ENCODE data around the gene APOA5. TPM values are rescaled to one million over a fixed set of nuclear protein-coding genes. Genes with fewer than 3 reads are reported as not detected.

Gene APOA5
- total and polyA plus RNA-seq, 9 of the 15 experiments (the other 6 are each of a cell fraction or from before 2014, with no cell fraction given): not detected

DNA sequence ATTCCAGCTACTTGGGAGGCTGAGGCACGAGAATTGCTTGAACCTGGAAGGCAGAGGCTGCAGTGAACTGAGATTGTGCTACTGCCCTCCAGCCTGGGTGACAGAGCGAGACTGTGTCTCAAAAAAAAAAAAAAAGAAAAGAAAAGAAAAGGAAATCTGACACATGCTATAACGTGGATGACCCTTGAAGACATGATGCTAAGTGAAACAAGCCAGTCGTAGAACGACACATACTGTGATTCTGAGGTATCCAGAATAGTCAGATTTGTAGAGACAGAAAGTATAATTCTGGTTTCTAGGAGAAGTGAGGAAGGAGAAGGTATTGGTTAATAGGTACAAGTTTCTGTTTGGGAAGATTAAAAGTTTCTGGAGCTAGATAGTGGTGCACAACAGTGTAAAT, 6.7 kb upstream of the APOA5 start:
- WGBS (ENCODE audit: insufficient coverage, low coverage, missing lambda C conversion rate): 58% methylated on average over 3 of the region's 5 CpGs
- in situ Hi-C loops (cut with MboI): no loop called here
- H4K20me1 ChIP-seq (replicated peaks; ENCODE audit: control insufficient read depth, insufficient read depth, low read length): no peaks in the 10 kb centered on the region
- ATAC-seq (no peak), FAIRE-seq (no peak), DNase-seq (ENCODE audit: extremely low read depth in 1 of 4, low spot score in 3 of 4) (no peak)
- intact Hi-C loops (cut with micrococcal nuclease): no loop called here
- no peak for TF ChIP-seq SRSF1 (IDR thresholded peaks at IDR 0.05; ENCODE audit: low read depth, low read length)
- no peak for TF ChIP-seq KDM5B (IDR thresholded peaks at IDR 0.05; ENCODE audit: insufficient replicate concordance, low read depth, low read length)
- no peak for TF ChIP-seq SIN3B (IDR thresholded peaks at IDR 0.05; ENCODE audit: low read depth)
- TF ChIP-seq, protein P1, sequence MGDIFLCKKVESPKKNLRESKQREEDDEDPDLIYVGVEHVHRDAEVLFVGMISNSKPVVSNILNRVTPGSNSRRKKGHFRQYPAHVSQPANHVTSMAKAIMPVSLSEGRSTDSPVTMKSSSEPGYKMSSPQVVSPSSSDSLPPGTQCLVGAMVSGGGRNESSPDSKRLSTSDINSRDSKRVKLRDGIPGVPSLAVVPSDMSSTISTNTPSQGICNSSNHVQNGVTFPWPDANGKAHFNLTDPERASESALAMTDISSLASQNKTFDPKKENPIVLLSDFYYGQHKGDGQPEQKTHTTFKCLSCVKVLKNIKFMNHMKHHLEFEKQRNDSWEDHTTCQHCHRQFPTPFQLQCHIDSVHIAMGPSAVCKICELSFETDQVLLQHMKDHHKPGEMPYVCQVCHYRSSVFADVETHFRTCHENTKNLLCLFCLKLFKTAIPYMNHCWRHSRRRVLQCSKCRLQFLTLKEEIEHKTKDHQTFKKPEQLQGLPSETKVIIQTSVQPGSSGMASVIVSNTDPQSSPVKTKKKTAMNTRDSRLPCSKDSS (IDR thresholded peaks at IDR 0.05; ENCODE audit: low read depth, partially characterized antibody): no peak
- no peak for TF ChIP-seq FOXK1 (CRISPR knock-in tag; IDR thresholded peaks at IDR 0.05; ENCODE audit: borderline replicate concordance)
- no peak for TF ChIP-seq EGR1 (conservative IDR thresholded peaks at IDR 0.05)
- no peak for TF ChIP-seq ZFP36 (IDR thresholded peaks at IDR 0.05; ENCODE audit: low read depth, low read length, partially characterized antibody)
- no peak for TF ChIP-seq SMARCE1 (IDR thresholded peaks at IDR 0.05)
- TF ChIP-seq CBX8 (IDR thresholded peaks at IDR 0.05; ENCODE audit: borderline replicate concordance, extremely low read depth, low read depth, low read length, poor library complexity, severe bottlenecking): no peak
- no peak for TF ChIP-seq ETV5 (CRISPR knock-in tag; IDR thresholded peaks at IDR 0.05; ENCODE audit: low read depth)
- TF ChIP-seq ATF7 (IDR thresholded peaks at IDR 0.05): no peak
- no peak for TF ChIP-seq RUNX1 (IDR thresholded peaks at IDR 0.05; ENCODE audit: low read depth)
- no peak for TF ChIP-seq NR3C1 (CRISPR knock-in tag; IDR thresholded peaks at IDR 0.05)
- no peaks in the 10 kb centered on the region for H3K9me1 ChIP-seq (ENCODE audit: control insufficient read depth, insufficient read depth, low read length)
- H3K27me3 ChIP-seq (ENCODE audit: control insufficient read depth in 2 of 2, insufficient read depth in 2 of 2, low read length in 2 of 2): no peaks in the 10 kb centered on the region
- H3K4me1 ChIP-seq (replicated peaks in 1 of 2; ENCODE audit: control insufficient read depth in 2 of 2, insufficient read depth in 2 of 2, low read length in 2 of 2): peaks cover 3 to 7% of the 10 kb centered on the region in 2 experiments; a peak in 4 of 5 replicates
- no peaks in the 10 kb centered on the region for H3K9me3 ChIP-seq (replicated peaks; ENCODE audit: control insufficient read depth, insufficient read depth, low read depth, low read length)
- H3K79me2 ChIP-seq (ENCODE audit: control insufficient read depth, insufficient read depth, low read length): no peaks in the 10 kb centered on the region
- H3K27ac ChIP-seq (ENCODE audit: extremely low read depth, low read depth, low read length): no peak overlapping the region
- no peak overlapping the region for H3K4me2 ChIP-seq (ENCODE audit: insufficient read depth, low read length)
- H2AFZ ChIP-seq (ENCODE audit: low read depth, low read length): no peak overlapping the region
- BruUV-seq (replicated peaks): no TSS peak
- ChIA-PET POLR2A (interaction anchor here (1.5 kb wide), 1 partner anchor 49 kb away, joined by 3 read pairs; no protein-coding TSS in a partner anchor), CTCF (ENCODE audit: low intra/inter-chr PET ratio) (no interaction called here)
- no peak overlapping the region for H3K4me3 ChIP-seq
- H3K9ac ChIP-seq (ENCODE audit: insufficient read depth in 1 of 2, low read depth in 2 of 2, low read length in 2 of 2): no peak overlapping the region
- H3K36me3 ChIP-seq (ENCODE audit: control insufficient read depth, insufficient read depth, low read length): no peaks in the 10 kb centered on the region

Data from K562 (cell line).